CD14-positive monocyte (primary cell): ENCODE data around the gene SETD6. TPM values are rescaled to one million over a fixed set of nuclear protein-coding genes. Genes with fewer than 3 reads are reported as not detected.
A peak's percentile ranks its signal among the peaks of the same experiment; 100 is the strongest.

Experiments
- DNase-seq, 3 donors: peaks; one replicate each; pipeline ENCODE4 v3.0.0-alpha.2; 2011 to 2022
- H2AFZ ChIP-seq: 2 replicates; pipeline ENCODE4 v1.6.0; 2012; ENCODE audit warnings: mild to moderate bottlenecking, low read depth, low read length, inconsistent platforms; ENCODE audit not compliant: insufficient read depth, poor library complexity, severe bottlenecking
- H3K27ac ChIP-seq, 2 donors: 1 replicate in 1 of 2; 2 replicates in 1 of 2; pipeline ENCODE4 v1.5.1; 2012 to 2013; ENCODE audit warnings: low read length in 2 of 2, control low read depth in 1 of 2, inconsistent platforms in 1 of 2, low read depth in 1 of 2, mild to moderate bottlenecking in 1 of 2
- H3K27me3 ChIP-seq, 2 donors: one replicate each; pipeline versions ENCODE4 v1.6.0 to v1.6.1; 2011 to 2013; ENCODE audit warnings: low read length in 2 of 2; ENCODE audit not compliant: control insufficient read depth in 2 of 2, insufficient read depth in 2 of 2
- H3K36me3 ChIP-seq, 2 donors: replicated peaks in 1 of 2; 1 replicate in 1 of 2; 2 replicates in 1 of 2; pipeline versions ENCODE4 v1.5.1 to v1.6.1; 2012 to 2013; ENCODE audit warnings: low read length in 2 of 2, control low read depth in 1 of 2, inconsistent platforms in 1 of 2, mild to moderate bottlenecking in 1 of 2; ENCODE audit not compliant: insufficient read depth in 2 of 2, control insufficient read depth in 1 of 2
- H3K4me1 ChIP-seq, 2 donors: 1 replicate in 1 of 2; 2 replicates in 1 of 2; pipeline versions ENCODE4 v1.5.1 to v1.6.1; 2012 to 2013; ENCODE audit warnings: low read length in 2 of 2, control low read depth in 1 of 2, inconsistent platforms in 1 of 2, mild to moderate bottlenecking in 1 of 2, moderate library complexity in 1 of 2; ENCODE audit not compliant: insufficient read depth in 2 of 2, control insufficient read depth in 1 of 2
- H3K4me2 ChIP-seq: replicated peaks from 2 replicates; pipeline ENCODE3; 2012; ENCODE audit warnings: low read length, moderate library complexity, mild to moderate bottlenecking; ENCODE audit not compliant: poor library complexity, severe bottlenecking; ENCODE audit errors: extremely low read depth
- H3K4me3 ChIP-seq, 3 experiments: fragments of 200-600 bp in 1 of 3; sonication (generic) in 1 of 3; replicated peaks in 1 of 3; 1 replicate in 2 of 3; 2 replicates in 1 of 3; pipeline ENCODE4 v1.5.1; 2011 to 2013; ENCODE audit warnings: low read length in 3 of 3, mild to moderate bottlenecking in 3 of 3, control low read depth in 2 of 3, low read depth in 2 of 3, inconsistent platforms in 1 of 3, moderate library complexity in 1 of 3
- H3K79me2 ChIP-seq: 2 replicates; pipeline ENCODE4 v1.6.0; 2012; ENCODE audit warnings: mild to moderate bottlenecking, control low read depth, inconsistent platforms, low read length, moderate library complexity; ENCODE audit not compliant: insufficient read depth
- H3K9ac ChIP-seq: 2 replicates; pipeline ENCODE4 v1.6.0; 2017; ENCODE audit warnings: low read length, mild to moderate bottlenecking; ENCODE audit not compliant: insufficient read depth, poor library complexity, severe bottlenecking
- H3K9me3 ChIP-seq, 2 donors: replicated peaks in 1 of 2; 1 replicate in 1 of 2; 2 replicates in 1 of 2; pipeline versions ENCODE4 v1.5.1 to v1.6.1; 2012 to 2013; ENCODE audit warnings: low read length in 2 of 2, control low read depth in 1 of 2; ENCODE audit not compliant: control insufficient read depth in 1 of 2, insufficient read depth in 1 of 2
- H4K20me1 ChIP-seq: 2 replicates; pipeline ENCODE4 v1.6.0; 2012; ENCODE audit warnings: mild to moderate bottlenecking, low read length, control low read depth, moderate library complexity; ENCODE audit not compliant: insufficient read depth
- H3K27ac Mint-ChIP-seq, 7 donors: one replicate each; pipeline ENCODE4 v1.8.0; 2020; ENCODE audit warnings: mild to moderate bottlenecking in 7 of 7, mixed read lengths in 7 of 7, moderate library complexity in 6 of 7, inconsistent platforms in 2 of 7
- H3K27me3 Mint-ChIP-seq, 3 donors: one replicate each; pipeline ENCODE4 v1.8.0; 2021 to 2022; ENCODE audit warnings: low read depth in 3 of 3, mild to moderate bottlenecking in 3 of 3, mixed read lengths in 3 of 3, moderate library complexity in 3 of 3, inconsistent platforms in 1 of 3
- H3K36me3 Mint-ChIP-seq, 2 donors: one replicate each; pipeline ENCODE4 v1.8.0; 2020; ENCODE audit warnings: mixed read lengths in 2 of 2, inconsistent platforms in 1 of 2, mild to moderate bottlenecking in 1 of 2
- H3K4me1 Mint-ChIP-seq: one replicate; pipeline ENCODE4 v1.8.0; 2020; ENCODE audit warnings: mild to moderate bottlenecking, mixed read lengths
- H3K4me3 Mint-ChIP-seq, 2 donors: one replicate each; pipeline ENCODE4 v1.8.0; 2020; ENCODE audit warnings: mild to moderate bottlenecking in 2 of 2, mixed read lengths in 2 of 2, moderate library complexity in 1 of 2
- H3K9me3 Mint-ChIP-seq, 7 donors: one replicate each; pipeline ENCODE4 v1.8.0; 2020 to 2022; ENCODE audit warnings: mixed read lengths in 7 of 7, mild to moderate bottlenecking in 6 of 7, moderate library complexity in 6 of 7, inconsistent platforms in 2 of 7
- CTCF ChIP-seq: fragments of 200-600 bp; IDR thresholded peaks from one replicate; pipeline ENCODE4 v1.8.0; 2022; ENCODE audit warnings: antibody characterized with exemption, mild to moderate bottlenecking
- WGBS: methylation state at CpG from one replicate; pipeline ENCODE4 v1.1.5; 2013; ENCODE audit warnings: missing lambda C conversion rate; ENCODE audit not compliant: insufficient coverage; 5-methylcytosine and 5-hydroxymethylcytosine counted together
- intact Hi-C, 2 donors: fragments of 100-400 bp; cut with micrococcal nuclease; formaldehyde crosslinking; loops; one replicate each; pipeline versions ENCODE4 v1.15.0 to v1.15.1; 2023
- polyA plus RNA-seq, 3 donors: library from polyadenylated mRNA; depleted of rRNA in 1 of 3; unstranded in 2 of 3; stranded (reverse) in 1 of 3; fragments of 300-500 nt in 2 of 3; fragments of >200 nt in 1 of 3; fragmentation: Illumina TruSeq in 2 of 3; gene quantifications; 1 replicate in 2 of 3; 2 replicates in 1 of 3; pipeline ENCODE4 v1.2.3, GENCODE V29; 2012 to 2021

The SETD6 gene
- polyA plus RNA-seq, 3 donors, result 2.5 to 13.7 (median 3.4) TPM

- no peak overlapping the region for H2AFZ ChIP-seq
- Mint-ChIP-seq H3K4me3 (peak overlapping the region in 1 of 2 donors; percentile 56), H3K36me3 (peaks cover 0 to 2% of the 10 kb centered on the region in 2 donors), H3K27ac (no peak overlapping the region), H3K9me3 (peaks cover 0 to 12% (median 2%) of the 10 kb centered on the region in 7 donors), H3K27me3 (peaks cover 49 to 82% (median 66%) of the 10 kb centered on the region in 3 donors), H3K4me1 (peaks cover 2% of the 10 kb centered on the region)
- no peak for DNase-seq
- H3K4me1 ChIP-seq, result peaks cover 0 to 6% of the 10 kb centered on the region in 2 donors
- 83% methylated on average over 2 of the region's 3 CpGs for WGBS
- no peak overlapping the region for H3K27ac ChIP-seq
- no peak for TF ChIP-seq CTCF
- H3K9me3 ChIP-seq, result peaks cover 0 to 11% of the 10 kb centered on the region in 2 donors
- no peaks in the 10 kb centered on the region for H3K36me3 ChIP-seq
- no peak overlapping the region for H3K9ac ChIP-seq
- H3K4me2 ChIP-seq, result no peak overlapping the region
- H4K20me1 ChIP-seq, result no peaks in the 10 kb centered on the region
- no peaks in the 10 kb centered on the region for H3K79me2 ChIP-seq
- intact Hi-C loops, result no loop called here
- H3K27me3 ChIP-seq, result peaks cover 37 to 52% of the 10 kb centered on the region in 2 donors
- no peak overlapping the region for H3K4me3 ChIP-seq
These were observed 48.9 kb upstream of the SETD6 start for GRCh38 chr16:58466396-58466795.

GRCh38 chr16:58467905-58468304 lies 47.4 kb upstream of the SETD6 start:
- WGBS, result 98% methylated on average over 5 of the region's 5 CpGs
- H3K27me3 ChIP-seq, result peaks cover 27 to 40% of the 10 kb centered on the region in 2 donors

More at GRCh38 chr16:58467905-58468304, 47.4 kb upstream of the SETD6 start:
- Histone ChIP-seq H3K4me3 (no peak overlapping the region), H2AFZ (no peak overlapping the region), H3K79me2 (no peaks in the 10 kb centered on the region), H3K9ac (no peak overlapping the region), H3K4me1 (peaks cover 0 to 6% of the 10 kb centered on the region in 2 donors), H4K20me1 (no peaks in the 10 kb centered on the region), H3K36me3 (no peaks in the 10 kb centered on the region), H3K4me2 (no peak overlapping the region), H3K27ac (no peak overlapping the region), H3K9me3 (peaks cover 0 to 11% of the 10 kb centered on the region in 2 donors)
- no peak for DNase-seq
- no peak for TF ChIP-seq CTCF
- intact Hi-C loops, result no loop called here
- H3K4me3 Mint-ChIP-seq, result no peak overlapping the region
- peaks cover 0 to 9% (median 2%) of the 10 kb centered on the region in 7 donors for H3K9me3 Mint-ChIP-seq
- no peak overlapping the region for H3K27ac Mint-ChIP-seq
- H3K4me1 Mint-ChIP-seq, result peaks cover 2% of the 10 kb centered on the region
- peaks cover 0 to 2% of the 10 kb centered on the region in 2 donors for H3K36me3 Mint-ChIP-seq
- H3K27me3 Mint-ChIP-seq, result peaks cover 35 to 74% (median 56%) of the 10 kb centered on the region in 3 donors
